GM19035 (cell line): ENCODE data around the gene GCDH.
"Not testable (repeated sequence)": the region's sequence is repeated elsewhere in the genome, so short reads cannot be mapped to it uniquely, and the experiment has no call there.

ENCODE experiments used
- ATAC-seq: cut with Tn5 transposase; IDR thresholded peaks from one replicate; pipeline ENCODE4 v1.9.1; 2021; ENCODE audit not compliant: unreplicated experiment

The GCDH gene

GRCh38 chr19:12899891-12900518 lies 9.0 kb downstream of the GCDH start:
- peak; percentile 77 for ATAC-seq

DNA sequence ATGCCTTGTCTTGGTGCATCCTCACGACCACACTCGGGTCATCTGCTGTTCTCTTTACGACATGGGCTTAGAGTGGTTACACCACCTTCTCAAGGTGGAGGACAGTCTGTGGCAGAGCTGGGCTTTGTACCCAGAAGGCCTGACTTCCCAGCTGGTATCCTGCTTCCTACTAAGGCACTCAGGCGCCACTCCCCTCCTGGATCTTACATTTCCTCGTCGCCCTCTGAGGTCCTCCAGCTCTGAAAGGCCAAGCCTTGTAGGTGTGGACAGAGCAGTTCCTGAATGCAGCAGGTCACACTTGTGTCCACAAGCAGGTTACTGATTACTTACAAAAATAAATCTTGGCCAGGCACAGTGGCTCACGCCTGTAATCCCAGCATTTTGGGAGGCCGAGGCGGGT lies 16.2 kb downstream of the GCDH start:
- no peak for ATAC-seq

DNA sequence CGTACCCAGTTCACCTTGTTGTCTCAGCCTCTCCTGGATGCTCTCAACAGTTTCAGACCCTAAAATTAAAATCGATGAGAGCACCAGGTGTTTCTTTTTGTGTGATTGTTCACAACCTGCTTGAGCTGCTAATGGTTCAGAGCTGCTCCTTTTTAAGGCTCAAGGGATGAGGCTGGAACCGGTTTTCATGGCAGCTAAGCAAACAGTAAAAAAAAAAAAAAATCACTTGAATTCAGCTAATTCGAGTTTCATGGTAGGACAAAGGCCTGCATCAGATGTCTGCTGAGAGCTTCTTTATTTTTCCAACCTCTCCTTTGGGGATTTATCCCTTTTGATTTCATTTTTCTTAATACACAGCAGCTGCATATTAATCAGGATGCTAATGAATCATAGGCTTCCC lies 21.6 kb downstream of the GCDH start:
- no peak for ATAC-seq

GRCh38 chr19:12913011-12913561 lies 22.1 kb downstream of the GCDH start:
- ATAC-seq: no peak

DNA sequence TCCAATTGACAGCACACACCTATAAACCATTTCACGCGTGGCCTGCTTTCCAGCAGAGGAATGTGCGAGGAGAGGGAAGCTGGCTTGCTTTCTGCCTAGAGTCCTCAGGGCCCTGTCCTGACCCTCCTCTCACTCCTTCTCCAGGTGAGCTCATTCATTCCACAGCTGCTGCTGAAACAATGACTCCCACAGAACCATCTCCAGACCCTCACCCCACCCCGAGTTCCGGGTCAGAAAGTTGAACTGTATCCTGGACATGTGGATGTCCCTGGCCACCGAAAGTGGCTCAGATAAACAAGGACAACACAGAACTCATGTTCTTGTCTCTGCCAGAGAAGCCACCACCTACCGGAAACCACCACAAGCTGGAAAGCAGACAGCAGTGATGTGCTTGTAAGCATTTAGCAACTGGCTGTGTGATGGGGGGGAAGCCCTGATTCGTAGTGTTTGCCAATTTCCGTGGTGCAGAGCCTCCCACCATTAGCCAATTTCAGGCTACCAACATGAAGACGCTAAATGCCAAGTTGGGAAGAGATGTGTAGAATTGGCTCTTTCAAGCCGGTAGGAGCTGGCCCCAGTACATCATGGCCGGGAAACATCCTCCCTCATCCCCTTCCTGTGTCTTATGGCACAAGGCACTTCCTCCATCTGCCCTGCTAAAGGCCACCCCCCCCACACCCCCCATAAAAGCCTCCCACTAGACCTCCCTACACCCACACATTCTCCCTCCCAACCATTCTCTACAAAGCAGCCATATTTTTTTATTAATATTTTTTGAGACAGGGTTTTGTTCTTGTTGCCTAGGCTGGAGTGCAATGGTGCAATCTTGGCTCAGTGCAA lies 23.1 kb downstream of the GCDH start:
- no peak for ATAC-seq

DNA sequence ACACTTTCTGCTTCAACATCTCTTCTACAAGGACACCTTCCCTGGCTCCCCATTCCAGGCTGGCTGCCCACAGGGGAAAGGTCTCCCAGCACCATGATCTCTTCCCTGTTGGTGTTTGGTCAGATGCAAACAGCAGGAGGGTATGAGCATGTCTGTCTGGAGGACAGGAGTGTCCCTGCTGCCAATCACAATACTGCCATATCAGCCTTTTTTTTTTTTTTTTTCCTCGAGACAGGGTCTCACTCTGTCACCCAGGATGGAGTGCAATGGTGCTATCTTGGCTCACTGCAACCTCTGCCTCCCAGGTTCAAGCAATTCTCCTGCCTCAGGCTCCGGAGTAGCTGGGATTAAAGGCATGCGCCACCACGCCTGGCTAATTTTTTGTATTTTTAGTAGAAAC lies 24.9 kb downstream of the GCDH start:
- not testable (repeated sequence) for ATAC-seq

GRCh38 chr19:12918253-12918652 lies 27.3 kb downstream of the GCDH start:
- ATAC-seq: no peak

DNA sequence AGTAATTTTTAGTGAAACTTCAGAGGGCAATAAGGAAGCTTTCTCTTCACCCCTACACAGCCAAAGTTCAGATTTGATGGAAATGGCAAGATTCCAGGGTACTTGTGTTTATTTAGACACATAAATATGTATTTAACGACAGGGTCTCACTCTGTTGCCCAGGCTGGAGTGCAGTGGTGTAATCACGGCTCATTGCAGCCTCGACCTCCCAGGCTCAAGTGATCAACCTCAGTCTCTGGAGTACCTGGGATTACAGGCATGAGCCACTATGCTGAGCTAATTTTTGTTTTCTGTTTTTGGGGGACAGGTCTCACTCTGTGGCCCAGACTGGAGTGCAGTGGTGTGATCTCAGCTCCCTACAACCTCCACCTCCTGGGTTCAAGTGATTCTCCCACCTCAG lies 30.1 kb downstream of the GCDH start:
- ATAC-seq: no peak

DNA sequence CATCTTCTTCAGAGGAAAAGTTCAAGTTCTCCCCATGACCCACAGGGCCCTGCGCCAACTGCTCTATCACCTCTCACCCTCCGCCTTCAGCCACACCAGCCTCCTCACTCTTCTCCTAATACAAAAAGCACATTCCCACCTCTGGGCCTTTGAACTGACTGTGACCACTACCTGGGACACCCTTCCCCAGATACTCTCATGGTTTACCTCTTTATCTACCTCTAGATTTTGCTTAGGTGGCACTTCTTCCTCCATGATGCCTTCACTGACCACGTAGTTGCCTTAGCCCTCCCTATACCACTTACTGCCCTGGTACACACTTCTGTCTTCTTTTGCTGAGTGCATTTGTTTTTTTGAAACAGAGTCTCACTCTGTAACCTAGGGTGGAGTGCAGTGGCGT lies 32.0 kb downstream of the GCDH start:
- ATAC-seq: no peak

- ATAC-seq: no peak
These were observed 33.8 kb downstream of the GCDH start for GRCh38 chr19:12924621-12925310.

DNA sequence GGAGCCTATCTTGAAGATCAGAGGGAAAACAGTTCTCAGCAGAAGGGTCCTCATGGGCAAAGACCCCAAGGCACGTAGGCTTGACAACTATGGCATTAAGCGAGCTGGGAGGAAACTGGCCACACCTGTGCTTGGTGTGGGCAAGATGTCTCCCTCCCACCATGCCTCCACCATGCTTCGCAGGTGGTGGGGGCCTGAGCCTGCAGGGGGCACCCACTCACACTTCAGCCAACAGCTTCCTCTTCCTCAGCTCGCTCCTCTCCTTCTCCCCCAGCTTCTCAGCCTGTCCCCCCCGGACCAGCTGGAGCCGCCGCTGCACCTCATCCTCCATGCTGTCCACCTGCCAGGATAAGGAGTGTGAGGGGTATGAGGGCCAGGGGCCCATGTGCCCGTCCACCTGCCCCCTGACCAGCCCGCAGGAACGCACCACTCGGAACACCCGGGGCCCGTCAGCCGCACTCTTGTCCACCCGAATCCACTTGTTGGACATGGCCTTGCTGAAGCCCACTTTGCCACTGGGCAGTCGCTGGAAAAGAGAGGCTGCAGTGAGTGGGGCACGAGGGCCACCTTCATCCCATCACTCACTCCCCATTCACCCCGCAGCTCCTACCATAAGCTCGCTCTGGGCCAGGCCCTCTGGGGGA lies 39.2 kb downstream of the GCDH start:
- no peak for ATAC-seq

DNA sequence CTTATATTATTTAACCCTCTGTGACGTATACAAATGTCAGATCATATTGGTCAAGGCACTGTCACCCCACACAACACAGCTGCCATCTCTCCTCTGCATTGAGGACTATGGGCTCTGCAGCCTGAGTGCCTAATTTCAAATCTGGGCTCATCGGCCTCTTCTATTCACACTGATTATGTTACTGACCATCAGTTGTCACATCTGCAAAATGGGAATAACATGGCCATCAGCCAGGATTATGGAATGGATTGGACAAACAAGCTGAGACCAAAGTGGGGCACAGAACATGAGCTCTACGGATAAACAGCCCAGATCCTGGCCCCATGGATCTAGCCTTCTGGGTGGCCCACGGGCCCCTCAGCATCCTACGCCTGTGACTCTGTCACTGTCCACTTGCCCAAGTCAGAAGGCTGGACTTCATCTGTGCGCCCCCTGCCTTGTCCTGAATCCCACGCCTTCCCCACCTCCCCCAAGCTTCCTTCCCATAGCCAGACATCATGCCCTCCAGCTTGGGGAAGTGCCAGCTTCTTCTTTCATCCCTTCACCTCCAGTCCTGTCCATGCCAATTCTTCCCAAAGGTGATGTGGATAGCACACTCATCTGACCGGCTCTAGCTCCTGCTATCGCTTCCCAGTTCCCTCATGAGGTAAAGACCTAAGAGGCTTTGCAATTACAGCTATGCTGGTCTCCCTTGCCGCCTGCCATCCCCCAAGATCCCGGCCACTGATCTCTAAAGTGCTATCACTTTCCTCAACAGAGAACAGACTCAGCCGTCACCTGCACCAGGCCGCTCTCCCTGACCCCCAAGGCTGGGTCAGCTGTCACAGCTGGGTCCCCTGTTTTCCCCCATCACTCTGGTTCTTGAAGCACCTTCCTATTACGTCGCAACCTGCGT lies 41.7 kb downstream of the GCDH start:
- no peak for ATAC-seq

DNA sequence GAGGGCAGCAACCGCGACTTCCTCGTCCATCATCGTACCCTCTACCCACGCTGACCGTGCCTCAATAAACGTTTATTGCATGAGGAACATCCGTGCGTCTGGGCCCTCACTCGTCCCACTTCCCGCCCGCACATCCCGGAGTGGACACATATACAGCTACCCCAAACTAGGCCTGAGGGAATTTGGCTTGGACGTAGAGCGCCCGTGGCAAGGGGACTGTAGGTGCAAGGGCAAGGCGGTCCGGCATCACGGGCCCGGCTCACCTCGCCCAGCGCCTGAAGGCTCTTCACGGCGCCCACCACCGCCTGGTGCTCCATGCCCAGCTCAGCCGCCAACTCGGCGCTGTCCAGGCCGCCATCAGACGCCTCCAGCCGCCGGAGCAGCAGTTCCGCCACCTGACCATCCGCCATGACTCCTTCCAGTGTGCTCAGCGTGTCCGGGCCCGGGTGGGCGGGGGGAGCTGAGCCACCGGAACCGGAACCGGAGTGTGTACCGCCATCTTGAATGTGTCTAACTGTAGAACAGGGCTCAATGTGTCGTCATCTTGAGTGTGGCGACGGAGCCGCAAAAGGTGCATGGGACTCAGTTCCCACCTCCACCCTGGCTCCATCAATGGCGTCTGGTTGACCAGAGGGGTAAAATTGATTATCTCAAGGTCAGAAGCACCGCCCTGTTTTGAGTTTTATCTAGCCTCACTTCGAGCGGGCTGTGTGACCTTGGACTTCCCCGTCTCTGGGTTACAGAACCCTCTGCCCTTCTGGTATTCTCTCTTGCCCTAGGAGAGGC lies 42.5 kb downstream of the GCDH start, which contains the start of gene FARSA:
Gene FARSA (minus strand): TSS at position 425 of the 786 bp plus-strand sequence. CDS start 15 bp downstream, at position 410.
- ATAC-seq: peak; percentile 55

DNA sequence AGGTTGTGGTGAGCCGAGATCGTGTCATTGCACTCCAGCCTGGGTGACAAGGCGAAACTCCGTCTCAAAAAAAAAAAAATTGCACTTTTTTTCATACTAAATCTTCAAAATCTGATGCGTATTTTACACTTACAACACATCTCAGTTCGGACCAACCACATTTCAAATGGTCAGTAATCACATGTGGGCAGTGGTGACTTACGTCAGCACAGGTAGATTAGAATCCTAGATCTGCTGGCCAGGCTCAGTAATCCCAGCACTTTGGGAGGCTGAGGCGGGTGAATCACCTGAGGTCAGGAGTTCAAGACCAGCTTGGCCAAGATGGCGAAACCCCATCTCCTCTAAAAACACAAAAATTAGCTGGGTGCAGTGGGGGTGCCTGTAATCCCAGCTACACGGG lies 44.1 kb downstream of the GCDH start:
- ATAC-seq: no peak

- ATAC-seq: no peak
These were observed 45.6 kb downstream of the GCDH start for GRCh38 chr19:12936582-12936981.

DNA sequence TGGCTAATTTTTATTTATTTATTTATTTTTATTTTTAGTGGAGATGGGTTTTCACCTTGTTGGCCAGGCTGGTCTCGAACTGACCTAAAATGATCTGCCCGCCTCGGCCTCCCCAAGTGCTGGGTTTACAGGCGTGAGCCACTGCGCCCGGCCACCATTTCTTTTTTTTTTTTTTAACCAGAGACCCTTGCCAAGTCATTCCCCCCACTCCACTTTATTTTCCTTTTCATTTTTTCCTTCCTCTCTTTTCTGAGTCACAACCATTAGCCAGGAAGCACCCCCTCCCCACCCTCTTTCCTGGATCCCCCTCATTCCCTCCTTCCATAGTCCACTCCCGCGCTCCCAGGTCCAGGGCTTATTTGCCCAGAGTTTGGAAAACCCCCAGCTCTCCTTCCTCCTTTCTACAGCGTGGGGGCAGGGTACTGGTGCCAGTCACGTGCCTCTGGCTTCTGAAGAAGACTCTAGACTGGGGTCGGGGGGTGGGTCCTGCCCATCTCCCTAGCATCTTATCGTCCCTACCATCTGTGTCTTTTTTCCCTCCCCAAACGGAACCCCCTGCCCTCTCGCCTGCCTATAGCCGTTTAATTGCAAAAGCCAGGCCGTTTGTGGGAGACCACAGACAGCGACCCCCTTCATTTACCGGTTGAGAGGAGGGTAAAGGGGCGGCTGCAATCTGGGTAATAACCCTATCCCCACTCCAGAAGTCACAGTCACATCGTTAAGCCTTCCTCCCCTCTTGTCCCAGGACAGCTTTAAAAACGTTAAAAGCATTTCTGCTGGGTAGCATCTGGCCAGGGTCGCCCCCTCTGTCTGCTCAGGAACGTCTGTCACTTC lies 46.4 kb downstream of the GCDH start:
- no peak for ATAC-seq

GRCh38 chr19:12937927-12938778 lies 47.2 kb downstream of the GCDH start, which contains the start of gene CALR:
CALR (plus strand) TSS chr19:12938609; CDS start chr19:12938680, 71 bp downstream.
- ATAC-seq: peak; percentile 84
